ENCODE data around the gene SYCP2L. TPM values are rescaled to one million over a fixed set of nuclear protein-coding genes. Genes with fewer than 3 reads are reported as not detected.
"Not testable (repeated sequence)": the region's sequence is repeated elsewhere in the genome, so short reads cannot be mapped to it uniquely, and the experiment has no call there.

The SYCP2L gene
- total RNA-seq, 4 donors from 2014 or later, result 0.78 to 4.5 (median 1.8) TPM

GRCh38 chr6:10896691-10897090 is 9.8 kb downstream of the SYCP2L start:
- no peaks in the 10 kb centered on the region for H3K9me3 ChIP-seq
- TF ChIP-seq POLR2A (IDR thresholded peaks at IDR 0.05), result no peak
- TF ChIP-seq CTCF (IDR thresholded peaks at IDR 0.05), result no peak
- H3K36me3 ChIP-seq, result no peaks in the 10 kb centered on the region
- intact Hi-C loops (cut with DNase I), result no loop called here
- H3K4me1 ChIP-seq, result no peaks in the 10 kb centered on the region
- H3K4me3 ChIP-seq (replicated peaks in 1 of 3), result no peak overlapping the region
- H3K27me3 ChIP-seq, result no peaks in the 10 kb centered on the region
- H3K27ac ChIP-seq, result no peak overlapping the region
- no peak for DNase-seq
- 77 to 86% methylated on average over 3 of the region's 3 CpGs for WGBS, 2 donors

GRCh38 chr6:10901770-10902169 is 14.9 kb downstream of the SYCP2L start:
- DNase-seq, result no peak
- intact Hi-C loops (cut with DNase I), result no loop called here
- no peaks in the 10 kb centered on the region for H3K4me1 ChIP-seq
- TF ChIP-seq POLR2A (IDR thresholded peaks at IDR 0.05), result no peak
- no peak for TF ChIP-seq CTCF (IDR thresholded peaks at IDR 0.05)
- H3K27me3 ChIP-seq, result no peaks in the 10 kb centered on the region
- no peaks in the 10 kb centered on the region for H3K9me3 ChIP-seq
- no peaks in the 10 kb centered on the region for H3K36me3 ChIP-seq
- no peak overlapping the region for H3K27ac ChIP-seq
- no peak overlapping the region for H3K4me3 ChIP-seq (replicated peaks in 1 of 3)
- WGBS, 2 donors, result 91 to 97% methylated on average over 4 of the region's 4 CpGs

GRCh38 chr6:10904015-10904414 is 17.2 kb downstream of the SYCP2L start:
- Histone ChIP-seq H3K27ac (no peak overlapping the region), H3K36me3 (no peaks in the 10 kb centered on the region), H3K9me3 (no peaks in the 10 kb centered on the region), H3K27me3 (no peaks in the 10 kb centered on the region), H3K4me1 (no peaks in the 10 kb centered on the region), H3K4me3 (replicated peaks in 1 of 3) (no peak overlapping the region)
- WGBS, 2 donors, result 98% methylated on average over 7 of the region's 7 CpGs
- no peak for DNase-seq
- TF ChIP-seq POLR2A (IDR thresholded peaks at IDR 0.05), result no peak
- TF ChIP-seq CTCF (IDR thresholded peaks at IDR 0.05), result no peak
- intact Hi-C loops (cut with DNase I), result no loop called here

- no peak overlapping the region for H3K4me3 ChIP-seq (replicated peaks in 1 of 3)
- H3K9me3 ChIP-seq, result no peaks in the 10 kb centered on the region
- intact Hi-C loops (cut with DNase I), result no loop called here
- no peak overlapping the region for H3K27ac ChIP-seq
- no peak for DNase-seq
- 85 to 92% methylated on average over 1 of the region's 1 CpG for WGBS, 2 donors
- no peak for TF ChIP-seq POLR2A (IDR thresholded peaks at IDR 0.05)
- no peak for TF ChIP-seq CTCF (IDR thresholded peaks at IDR 0.05)
- H3K27me3 ChIP-seq, result no peaks in the 10 kb centered on the region
- H3K4me1 ChIP-seq, result no peaks in the 10 kb centered on the region
- H3K36me3 ChIP-seq, result no peaks in the 10 kb centered on the region
Observed at GRCh38 chr6:10908228-10908627, 21.4 kb downstream of the SYCP2L start.

- H3K9me3 ChIP-seq; H3K4me1 ChIP-seq; DNase-seq; intact Hi-C loops (cut with DNase I); H3K27ac ChIP-seq; H3K4me3 ChIP-seq (replicated peaks in 1 of 3); H3K27me3 ChIP-seq; H3K36me3 ChIP-seq: not testable (repeated sequence)
- WGBS, 2 donors, result 96 to 100% methylated on average over 3 of the region's 3 CpGs
Observed at GRCh38 chr6:10919520-10919919, 32.7 kb downstream of the SYCP2L start.

- 77 to 89% methylated on average over 1 of the region's 1 CpG for WGBS, 2 donors
- DNase-seq, result no peak
- H3K36me3 ChIP-seq, result no peaks in the 10 kb centered on the region
Observed at GRCh38 chr6:10933126-10933525, 46.3 kb downstream of the SYCP2L start.

More at GRCh38 chr6:10933126-10933525, 46.3 kb downstream of the SYCP2L start:
- H3K27me3 ChIP-seq, result no peaks in the 10 kb centered on the region
- no peak overlapping the region for H3K27ac ChIP-seq
- H3K4me1 ChIP-seq, result no peaks in the 10 kb centered on the region
- H3K4me3 ChIP-seq (replicated peaks in 1 of 3), result no peak overlapping the region
- intact Hi-C loops (cut with DNase I), result no loop called here
- TF ChIP-seq CTCF (IDR thresholded peaks at IDR 0.05), result no peak
- no peak for TF ChIP-seq POLR2A (IDR thresholded peaks at IDR 0.05)
- no peaks in the 10 kb centered on the region for H3K9me3 ChIP-seq
